Memory B cell (primary cell): ENCODE results near the gene ARHGAP23.

ENCODE experiments used
- ATAC-seq: fragments of 150-1000 bp; cut with Tn5 transposase; 2 replicates; pipeline ENCODE4 v1.10.0; 2021; ENCODE audit warnings: low read depth, mild to moderate bottlenecking, moderate library complexity
- DNase-seq, 2 donors: peaks; one replicate each; pipeline ENCODE4 v3.0.0; 2022; ENCODE audit warnings: low spot score in 2 of 2
- H3K27ac Mint-ChIP-seq: one replicate; pipeline ENCODE4 v1.8.0; 2022; ENCODE audit warnings: mild to moderate bottlenecking, moderate library complexity, mixed read lengths
- H3K27me3 Mint-ChIP-seq: one replicate; pipeline ENCODE4 v1.8.0; 2022; ENCODE audit warnings: mixed read lengths
- H3K36me3 Mint-ChIP-seq: one replicate; pipeline ENCODE4 v1.8.0; 2022; ENCODE audit warnings: mild to moderate bottlenecking, mixed read lengths
- H3K4me1 Mint-ChIP-seq: one replicate; pipeline ENCODE4 v1.8.0; 2022; ENCODE audit warnings: mixed read lengths
- H3K4me3 Mint-ChIP-seq: one replicate; pipeline ENCODE4 v1.8.0; 2022; ENCODE audit warnings: mild to moderate bottlenecking, moderate library complexity, mixed read lengths
- H3K9me3 Mint-ChIP-seq: one replicate; pipeline ENCODE4 v1.8.0; 2022; ENCODE audit warnings: mixed read lengths

Gene ARHGAP23

GRCh38 chr17:38539386-38539785, 111.1 kb downstream of the ARHGAP23 start:
- Mint-ChIP-seq H3K4me3 (no peak overlapping the region), H3K27ac (no peak overlapping the region), H3K27me3 (peaks cover 30% of the 10 kb centered on the region), H3K36me3 (no peaks in the 10 kb centered on the region), H3K4me1 (no peaks in the 10 kb centered on the region), H3K9me3 (no peaks in the 10 kb centered on the region)
- ATAC-seq (no peak), DNase-seq (no peak)

GRCh38 chr17:38540514-38541045, 112.3 kb downstream of the ARHGAP23 start:
- H3K4me3 Mint-ChIP-seq, result no peak overlapping the region
- no peak overlapping the region for H3K27ac Mint-ChIP-seq
- peaks cover 27% of the 10 kb centered on the region for H3K27me3 Mint-ChIP-seq
- DNase-seq (no peak), ATAC-seq (no peak)
- H3K9me3 Mint-ChIP-seq, result no peaks in the 10 kb centered on the region
- no peaks in the 10 kb centered on the region for H3K4me1 Mint-ChIP-seq
- H3K36me3 Mint-ChIP-seq, result no peaks in the 10 kb centered on the region

- DNase-seq, result no peak
- H3K4me3 Mint-ChIP-seq, result no peak overlapping the region
- no peaks in the 10 kb centered on the region for H3K36me3 Mint-ChIP-seq
- H3K27ac Mint-ChIP-seq, result no peak overlapping the region
- no peaks in the 10 kb centered on the region for H3K9me3 Mint-ChIP-seq
- ATAC-seq, result no peak
- peaks cover 20% of the 10 kb centered on the region for H3K27me3 Mint-ChIP-seq
- no peaks in the 10 kb centered on the region for H3K4me1 Mint-ChIP-seq
Observed at GRCh38 chr17:38541281-38541680, 113.0 kb downstream of the ARHGAP23 start.

GRCh38 chr17:38542286-38542685, 114.0 kb downstream of the ARHGAP23 start:
- Mint-ChIP-seq H3K27ac (no peak overlapping the region), H3K4me1 (no peaks in the 10 kb centered on the region), H3K36me3 (no peaks in the 10 kb centered on the region), H3K27me3 (peaks cover 23% of the 10 kb centered on the region), H3K9me3 (no peaks in the 10 kb centered on the region), H3K4me3 (no peak overlapping the region)
- no peak for DNase-seq
- no peak for ATAC-seq

GRCh38 chr17:38543403-38544174, 115.3 kb downstream of the ARHGAP23 start:
- Mint-ChIP-seq H3K27me3 (peaks cover 26% of the 10 kb centered on the region), H3K36me3 (no peaks in the 10 kb centered on the region), H3K4me1 (no peaks in the 10 kb centered on the region), H3K27ac (no peak overlapping the region), H3K4me3 (no peak overlapping the region), H3K9me3 (no peaks in the 10 kb centered on the region)
- DNase-seq (no peak), ATAC-seq (no peak)

GRCh38 chr17:38544175-38544838, 116.0 kb downstream of the ARHGAP23 start:
- H3K27ac Mint-ChIP-seq, result no peak overlapping the region
- no peak for DNase-seq
- H3K4me1 Mint-ChIP-seq, result no peaks in the 10 kb centered on the region
- peaks cover 28% of the 10 kb centered on the region for H3K27me3 Mint-ChIP-seq
- ATAC-seq, result no peak
- H3K9me3 Mint-ChIP-seq, result no peaks in the 10 kb centered on the region
- H3K36me3 Mint-ChIP-seq, result no peaks in the 10 kb centered on the region
- H3K4me3 Mint-ChIP-seq, result no peak overlapping the region

- H3K36me3 Mint-ChIP-seq, result no peaks in the 10 kb centered on the region
- H3K27ac Mint-ChIP-seq, result no peak overlapping the region
- ATAC-seq, result no peak
- H3K27me3 Mint-ChIP-seq, result peaks cover 30% of the 10 kb centered on the region
- no peak for DNase-seq
- H3K4me3 Mint-ChIP-seq, result no peak overlapping the region
- H3K4me1 Mint-ChIP-seq, result no peaks in the 10 kb centered on the region
- no peaks in the 10 kb centered on the region for H3K9me3 Mint-ChIP-seq
Observed at GRCh38 chr17:38544839-38545209, 116.6 kb downstream of the ARHGAP23 start.

GRCh38 chr17:38545531-38546225, 117.4 kb downstream of the ARHGAP23 start:
- Mint-ChIP-seq H3K27me3 (peaks cover 29% of the 10 kb centered on the region), H3K36me3 (no peaks in the 10 kb centered on the region), H3K4me1 (no peaks in the 10 kb centered on the region), H3K9me3 (no peaks in the 10 kb centered on the region), H3K27ac (no peak overlapping the region), H3K4me3 (no peak overlapping the region)
- ATAC-seq (no peak), DNase-seq (no peak)

GRCh38 chr17:38546396-38546795, 118.1 kb downstream of the ARHGAP23 start:
- DNase-seq, result no peak
- Mint-ChIP-seq H3K27ac (no peak overlapping the region), H3K4me1 (no peaks in the 10 kb centered on the region), H3K4me3 (no peak overlapping the region), H3K9me3 (no peaks in the 10 kb centered on the region), H3K36me3 (no peaks in the 10 kb centered on the region), H3K27me3 (peaks cover 27% of the 10 kb centered on the region)
- ATAC-seq, result no peak

GRCh38 chr17:38547444-38547843, 119.2 kb downstream of the ARHGAP23 start:
- Mint-ChIP-seq H3K4me1 (no peaks in the 10 kb centered on the region), H3K36me3 (no peaks in the 10 kb centered on the region), H3K4me3 (no peak overlapping the region), H3K9me3 (no peaks in the 10 kb centered on the region), H3K27me3 (peaks cover 28% of the 10 kb centered on the region), H3K27ac (no peak overlapping the region)
- ATAC-seq (no peak), DNase-seq (no peak)

GRCh38 chr17:38549285-38549684, 121.0 kb downstream of the ARHGAP23 start:
- Mint-ChIP-seq H3K27me3 (peaks cover 25% of the 10 kb centered on the region), H3K4me3 (no peak overlapping the region), H3K36me3 (no peaks in the 10 kb centered on the region), H3K4me1 (no peaks in the 10 kb centered on the region), H3K9me3 (no peaks in the 10 kb centered on the region), H3K27ac (no peak overlapping the region)
- DNase-seq (no peak), ATAC-seq (no peak)

GRCh38 chr17:38550661-38551060, 122.4 kb downstream of the ARHGAP23 start:
- no peaks in the 10 kb centered on the region for H3K36me3 Mint-ChIP-seq
- H3K9me3 Mint-ChIP-seq, result no peaks in the 10 kb centered on the region
- H3K27me3 Mint-ChIP-seq, result peaks cover 24% of the 10 kb centered on the region
- H3K27ac Mint-ChIP-seq, result no peak overlapping the region
- DNase-seq (no peak), ATAC-seq (no peak)
- H3K4me1 Mint-ChIP-seq, result no peaks in the 10 kb centered on the region
- no peak overlapping the region for H3K4me3 Mint-ChIP-seq

GRCh38 chr17:38551121-38551520, 122.9 kb downstream of the ARHGAP23 start:
- no peak overlapping the region for H3K27ac Mint-ChIP-seq
- H3K9me3 Mint-ChIP-seq, result no peaks in the 10 kb centered on the region
- no peak for ATAC-seq
- peaks cover 24% of the 10 kb centered on the region for H3K27me3 Mint-ChIP-seq
- no peak for DNase-seq
- H3K4me1 Mint-ChIP-seq, result no peaks in the 10 kb centered on the region
- no peak overlapping the region for H3K4me3 Mint-ChIP-seq
- H3K36me3 Mint-ChIP-seq, result no peaks in the 10 kb centered on the region

GRCh38 chr17:38552343-38552742, 124.1 kb downstream of the ARHGAP23 start:
- H3K4me3 Mint-ChIP-seq, result no peak overlapping the region
- no peak for ATAC-seq
- no peaks in the 10 kb centered on the region for H3K36me3 Mint-ChIP-seq
- peaks cover 19% of the 10 kb centered on the region for H3K27me3 Mint-ChIP-seq
- H3K9me3 Mint-ChIP-seq, result no peaks in the 10 kb centered on the region
- no peaks in the 10 kb centered on the region for H3K4me1 Mint-ChIP-seq
- H3K27ac Mint-ChIP-seq, result no peak overlapping the region
- no peak for DNase-seq
